ENCODE results near the gene HHAT. TPM values are rescaled to one million over a fixed set of nuclear protein-coding genes. Genes with fewer than 3 reads are reported as not detected.

The HHAT gene
- total and polyA plus RNA-seq, 4 donors: 1.9 to 3.9 (median 2.6) TPM

DNA sequence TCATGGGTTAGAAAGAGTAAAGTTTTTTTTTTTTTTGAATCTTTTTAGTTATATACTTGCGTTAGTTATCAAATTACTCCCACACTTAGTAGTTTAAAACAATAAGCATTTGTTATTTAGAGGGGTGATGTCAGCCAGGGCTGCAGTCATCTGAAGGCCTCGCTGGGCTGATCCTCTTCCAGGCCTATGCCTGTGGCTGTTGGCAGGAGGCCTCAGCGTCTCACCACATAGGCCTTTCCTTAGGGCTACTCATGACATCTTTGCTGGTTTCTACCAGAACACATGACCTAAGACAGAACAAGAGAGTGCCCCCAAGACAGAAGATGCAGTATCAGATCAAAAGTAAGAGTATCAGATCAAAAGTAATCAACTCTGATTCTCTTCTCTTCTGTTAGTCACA lies 167.4 kb downstream of the HHAT start:
- H3K27ac ChIP-seq (ENCODE audit: low read depth in 1 of 2, low read length in 2 of 2): no peak overlapping the region
- 19 to 21% methylated on average over 3 of the region's 3 CpGs for WGBS, 2 donors
- H3K9me3 ChIP-seq (ENCODE audit: control insufficient read depth, low read length): no peaks in the 10 kb centered on the region
- no peaks in the 10 kb centered on the region for H3K36me3 ChIP-seq (ENCODE audit: control insufficient read depth in 1 of 2, insufficient read depth in 2 of 2, low read length in 1 of 2)
- peak in 1 of 2 donors; percentile 46 for DNase-seq
- no peaks in the 10 kb centered on the region for H3K27me3 ChIP-seq (ENCODE audit: control insufficient read depth in 1 of 2, insufficient read depth in 2 of 2, low read length in 1 of 2)
- intact Hi-C loops (cut with DNase I): no loop called here
- no peak for ATAC-seq (ENCODE audit: low FRiP score)
- H3K4me3 ChIP-seq (ENCODE audit: low read length in 2 of 2): no peak overlapping the region
- no peaks in the 10 kb centered on the region for H3K4me1 ChIP-seq (ENCODE audit: control insufficient read depth in 1 of 2, insufficient read depth in 2 of 2, low read length in 2 of 2)

DNA sequence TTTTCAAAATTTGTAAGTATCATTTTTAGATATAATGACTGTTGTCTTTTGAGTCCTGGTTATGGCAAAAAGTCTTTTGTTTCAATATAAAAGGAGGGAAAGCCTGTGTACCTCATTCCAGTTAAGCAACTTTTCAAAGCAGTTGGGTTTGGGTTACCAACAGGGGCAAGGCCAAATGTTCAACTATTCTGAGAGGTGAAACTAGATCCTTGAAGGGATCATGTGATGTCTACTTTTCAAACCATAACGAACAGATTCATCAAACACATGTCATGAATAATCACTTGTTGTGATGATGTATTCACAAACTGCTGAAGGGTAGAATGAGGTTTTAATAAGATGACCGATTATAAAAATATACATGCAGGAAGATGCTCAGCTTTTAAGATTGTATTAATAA lies 171.3 kb downstream of the HHAT start:
- intact Hi-C loops (cut with DNase I): no loop called here
- WGBS, 2 donors: 63 to 84% methylated on average over 2 of the region's 2 CpGs
- H3K36me3 ChIP-seq (ENCODE audit: control insufficient read depth in 1 of 2, insufficient read depth in 2 of 2, low read length in 1 of 2): no peaks in the 10 kb centered on the region
- H3K9me3 ChIP-seq (ENCODE audit: control insufficient read depth, low read length): peaks cover 1% of the 10 kb centered on the region
- no peak overlapping the region for H3K4me3 ChIP-seq (ENCODE audit: low read length in 2 of 2)
- no peaks in the 10 kb centered on the region for H3K27me3 ChIP-seq (ENCODE audit: control insufficient read depth in 1 of 2, insufficient read depth in 2 of 2, low read length in 1 of 2)
- DNase-seq: no peak
- H3K27ac ChIP-seq (ENCODE audit: low read depth in 1 of 2, low read length in 2 of 2): no peak overlapping the region
- H3K4me1 ChIP-seq (ENCODE audit: control insufficient read depth in 1 of 2, insufficient read depth in 2 of 2, low read length in 2 of 2): no peaks in the 10 kb centered on the region
- no peak for ATAC-seq (ENCODE audit: low FRiP score)

DNA sequence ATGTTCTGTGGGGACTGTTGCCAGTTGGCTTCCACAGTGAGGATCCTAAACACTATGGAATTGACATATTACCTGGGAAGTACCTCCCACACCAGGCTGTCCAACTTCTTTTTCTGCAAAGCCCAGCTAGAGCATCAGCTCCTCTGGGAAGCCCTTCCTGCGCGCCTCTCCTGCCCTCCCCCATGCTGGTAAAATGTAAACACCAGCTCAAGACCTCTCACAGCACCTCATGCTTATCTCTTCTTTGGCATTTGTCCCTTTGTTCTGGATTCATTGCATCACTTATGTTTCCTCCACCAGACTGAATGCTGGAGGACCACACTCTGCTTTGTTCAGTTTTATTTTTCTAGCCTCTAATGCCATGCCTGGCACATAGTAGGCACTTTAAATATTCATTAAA lies 172.1 kb downstream of the HHAT start:
- Histone ChIP-seq H3K27me3 (ENCODE audit: control insufficient read depth in 1 of 2, insufficient read depth in 2 of 2, low read length in 1 of 2) (no peaks in the 10 kb centered on the region), H3K9me3 (ENCODE audit: control insufficient read depth, low read length) (peaks cover 1% of the 10 kb centered on the region), H3K27ac (ENCODE audit: low read depth in 1 of 2, low read length in 2 of 2) (no peak overlapping the region), H3K4me3 (ENCODE audit: low read length in 2 of 2) (no peak overlapping the region), H3K36me3 (ENCODE audit: control insufficient read depth in 1 of 2, insufficient read depth in 2 of 2, low read length in 1 of 2) (no peaks in the 10 kb centered on the region), H3K4me1 (ENCODE audit: control insufficient read depth in 1 of 2, insufficient read depth in 2 of 2, low read length in 2 of 2) (no peaks in the 10 kb centered on the region)
- intact Hi-C loops (cut with DNase I): no loop called here
- no peak for DNase-seq
- 85 to 90% methylated on average over 2 of the region's 2 CpGs for WGBS, 2 donors
- no peak for ATAC-seq (ENCODE audit: low FRiP score)

DNA sequence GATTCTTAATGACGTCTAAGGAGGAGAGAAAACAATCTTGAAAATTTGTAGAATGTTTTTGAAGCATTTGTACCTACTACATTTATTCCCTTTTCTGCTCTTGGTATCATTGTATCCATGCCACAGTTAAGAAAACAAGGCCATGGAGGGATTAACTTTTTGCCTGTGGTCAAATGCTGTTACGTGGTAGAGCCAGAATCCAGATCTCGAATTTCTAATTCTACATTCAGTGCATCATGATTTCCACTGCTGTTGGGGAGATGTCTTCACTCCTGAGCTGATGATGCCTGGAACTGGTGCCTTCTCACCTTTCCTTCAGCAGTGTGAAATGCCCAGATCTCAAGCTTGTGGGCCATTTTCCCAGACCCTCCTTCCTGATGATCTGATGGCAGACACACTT lies 175.6 kb downstream of the HHAT start:
- H3K4me3 ChIP-seq (ENCODE audit: low read length in 2 of 2): no peak overlapping the region
- no peaks in the 10 kb centered on the region for H3K27me3 ChIP-seq (ENCODE audit: control insufficient read depth in 1 of 2, insufficient read depth in 2 of 2, low read length in 1 of 2)
- H3K4me1 ChIP-seq (ENCODE audit: control insufficient read depth in 1 of 2, insufficient read depth in 2 of 2, low read length in 2 of 2): no peaks in the 10 kb centered on the region
- DNase-seq (no peak), ATAC-seq (ENCODE audit: low FRiP score) (no peak)
- WGBS, 2 donors: 83 to 86% methylated on average over 3 of the region's 3 CpGs
- no peak overlapping the region for H3K27ac ChIP-seq (ENCODE audit: low read depth in 1 of 2, low read length in 2 of 2)
- intact Hi-C loops (cut with DNase I): no loop called here
- no peaks in the 10 kb centered on the region for H3K36me3 ChIP-seq (ENCODE audit: control insufficient read depth in 1 of 2, insufficient read depth in 2 of 2, low read length in 1 of 2)
- H3K9me3 ChIP-seq (ENCODE audit: control insufficient read depth, low read length): peaks cover 1% of the 10 kb centered on the region

DNA sequence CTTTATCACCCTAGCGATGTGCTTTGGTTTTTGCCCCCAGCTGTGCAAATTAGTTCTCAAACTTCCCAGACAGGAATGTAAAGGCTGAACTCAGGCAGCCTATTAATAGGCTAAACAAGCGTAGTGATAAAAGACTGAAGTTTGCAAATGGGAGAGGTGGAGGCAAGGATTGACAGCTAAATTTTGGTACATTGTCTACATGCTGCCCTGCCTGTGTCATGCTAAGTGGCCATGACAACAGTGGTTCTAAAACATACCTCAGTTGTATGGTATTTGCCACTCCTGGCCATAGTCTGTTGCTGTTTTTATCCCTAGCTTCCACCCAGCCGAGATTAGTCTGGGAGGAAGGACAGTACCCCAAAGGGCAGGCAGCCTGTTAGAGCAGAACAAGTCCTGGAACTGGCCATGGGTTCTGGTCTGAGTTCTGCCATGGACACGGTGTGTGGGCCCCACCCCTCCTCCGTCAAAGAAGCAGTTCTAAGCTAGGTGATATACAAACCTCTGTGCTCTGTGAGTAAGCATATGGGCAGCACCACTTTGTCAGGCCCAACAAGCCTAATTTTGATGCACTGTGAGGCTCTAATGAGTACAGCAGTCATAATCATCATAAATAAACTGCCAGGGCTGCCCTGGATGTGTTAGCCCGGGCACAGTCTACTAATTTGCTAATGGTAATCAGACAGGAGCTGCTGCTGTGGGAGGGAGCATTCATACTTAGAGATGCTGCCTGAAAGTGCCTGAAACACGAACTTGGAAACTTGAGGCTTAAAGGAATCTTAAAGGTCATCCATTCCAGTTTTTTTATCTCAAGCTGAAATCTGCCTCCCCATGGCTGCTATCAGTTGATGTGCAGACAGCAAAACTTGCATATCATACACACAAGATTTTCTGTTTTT lies 177.1 kb downstream of the HHAT start:
- Histone ChIP-seq H3K4me1 (ENCODE audit: control insufficient read depth in 1 of 2, insufficient read depth in 2 of 2, low read length in 2 of 2) (no peaks in the 10 kb centered on the region), H3K36me3 (ENCODE audit: control insufficient read depth in 1 of 2, insufficient read depth in 2 of 2, low read length in 1 of 2) (no peaks in the 10 kb centered on the region), H3K27ac (ENCODE audit: low read depth in 1 of 2, low read length in 2 of 2) (no peak overlapping the region), H3K9me3 (ENCODE audit: control insufficient read depth, low read length) (peaks cover 1% of the 10 kb centered on the region), H3K27me3 (ENCODE audit: control insufficient read depth in 1 of 2, insufficient read depth in 2 of 2, low read length in 1 of 2) (no peaks in the 10 kb centered on the region), H3K4me3 (ENCODE audit: low read length in 2 of 2) (no peak overlapping the region)
- DNase-seq: no peak
- ATAC-seq (ENCODE audit: low FRiP score): no peak
- 53 to 54% methylated on average over 7 of the region's 7 CpGs for WGBS, 2 donors
- intact Hi-C loops (cut with DNase I): no loop called here

GRCh38 chr1:210506689-210507088 lies 178.0 kb downstream of the HHAT start:
- Histone ChIP-seq H3K9me3 (ENCODE audit: control insufficient read depth, low read length) (peaks cover 1% of the 10 kb centered on the region), H3K4me3 (ENCODE audit: low read length in 2 of 2) (no peak overlapping the region), H3K36me3 (ENCODE audit: control insufficient read depth in 1 of 2, insufficient read depth in 2 of 2, low read length in 1 of 2) (no peaks in the 10 kb centered on the region), H3K27me3 (ENCODE audit: control insufficient read depth in 1 of 2, insufficient read depth in 2 of 2, low read length in 1 of 2) (no peaks in the 10 kb centered on the region), H3K4me1 (ENCODE audit: control insufficient read depth in 1 of 2, insufficient read depth in 2 of 2, low read length in 2 of 2) (no peaks in the 10 kb centered on the region), H3K27ac (ENCODE audit: low read depth in 1 of 2, low read length in 2 of 2) (no peak overlapping the region)
- DNase-seq (no peak), ATAC-seq (ENCODE audit: low FRiP score) (no peak)
- 76 to 81% methylated on average over 2 of the region's 2 CpGs for WGBS, 2 donors
- intact Hi-C loops (cut with DNase I): no loop called here

- ATAC-seq (ENCODE audit: low FRiP score) (no peak), DNase-seq (no peak)
- no peaks in the 10 kb centered on the region for H3K9me3 ChIP-seq (ENCODE audit: control insufficient read depth, low read length)
- 63 to 67% methylated on average over 3 of the region's 3 CpGs for WGBS, 2 donors
- no peaks in the 10 kb centered on the region for H3K36me3 ChIP-seq (ENCODE audit: control insufficient read depth in 1 of 2, insufficient read depth in 2 of 2, low read length in 1 of 2)
- intact Hi-C loops (cut with DNase I): no loop called here
- no peak overlapping the region for H3K27ac ChIP-seq (ENCODE audit: low read depth in 1 of 2, low read length in 2 of 2)
- H3K4me3 ChIP-seq (ENCODE audit: low read length in 2 of 2): no peak overlapping the region
- H3K27me3 ChIP-seq (ENCODE audit: control insufficient read depth in 1 of 2, insufficient read depth in 2 of 2, low read length in 1 of 2): no peaks in the 10 kb centered on the region
- no peaks in the 10 kb centered on the region for H3K4me1 ChIP-seq (ENCODE audit: control insufficient read depth in 1 of 2, insufficient read depth in 2 of 2, low read length in 2 of 2)
Observed at GRCh38 chr1:210516092-210516656, 187.5 kb downstream of the HHAT start.

DNA sequence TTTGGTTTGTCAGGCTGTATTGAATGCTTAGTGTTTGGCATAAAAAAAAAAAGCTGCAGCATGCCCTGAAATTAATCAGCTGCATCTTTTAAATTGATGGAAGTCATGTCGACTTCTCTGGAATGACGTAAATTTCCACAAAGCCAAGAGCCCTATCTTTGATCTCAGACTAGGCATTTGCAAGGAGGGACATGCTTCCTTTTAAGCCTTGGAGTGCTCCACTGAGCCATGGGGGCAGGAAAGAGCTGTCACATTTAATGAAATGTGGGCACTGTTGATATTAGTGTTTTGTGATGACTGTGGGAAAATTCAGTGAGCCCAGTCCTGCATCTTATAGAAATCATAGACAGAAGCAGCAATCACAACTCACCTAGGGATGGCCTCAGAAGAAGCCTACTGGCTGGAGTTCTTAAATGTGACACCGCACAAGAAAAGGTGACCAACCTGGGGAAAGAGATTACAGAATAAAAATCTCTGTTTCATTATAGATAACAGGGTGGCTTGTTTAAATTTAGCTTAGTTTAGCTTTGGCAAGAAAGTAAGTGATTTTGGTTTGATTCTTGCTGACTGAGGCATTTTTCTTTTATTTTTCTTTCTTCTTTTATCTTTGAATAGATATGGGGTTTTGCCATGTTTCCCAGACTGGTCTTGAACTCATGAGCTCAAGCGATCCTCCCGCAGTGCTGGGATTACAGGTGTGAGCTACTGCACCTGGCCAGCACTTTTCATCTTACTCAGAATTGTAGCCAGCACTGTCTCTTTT lies 188.2 kb downstream of the HHAT start:
- H3K27ac ChIP-seq (ENCODE audit: low read depth in 1 of 2, low read length in 2 of 2): no peak overlapping the region
- no peaks in the 10 kb centered on the region for H3K4me1 ChIP-seq (ENCODE audit: control insufficient read depth in 1 of 2, insufficient read depth in 2 of 2, low read length in 2 of 2)
- 23 to 27% methylated on average over 5 of the region's 5 CpGs for WGBS, 2 donors
- H3K27me3 ChIP-seq (ENCODE audit: control insufficient read depth in 1 of 2, insufficient read depth in 2 of 2, low read length in 1 of 2): no peaks in the 10 kb centered on the region
- no peak overlapping the region for H3K4me3 ChIP-seq (ENCODE audit: low read length in 2 of 2)
- H3K36me3 ChIP-seq (ENCODE audit: control insufficient read depth in 1 of 2, insufficient read depth in 2 of 2, low read length in 1 of 2): no peaks in the 10 kb centered on the region
- no peaks in the 10 kb centered on the region for H3K9me3 ChIP-seq (ENCODE audit: control insufficient read depth, low read length)
- no peak for ATAC-seq (ENCODE audit: low FRiP score)
- DNase-seq: no peak
- intact Hi-C loops (cut with DNase I): no loop called here
